HEK293T (cell line): ENCODE data around the gene POLQ.
"Not testable (repeated sequence)": the region's sequence is repeated elsewhere in the genome, so short reads cannot be mapped to it uniquely, and the experiment has no call there.

Experiments used
- CTCF ChIA-PET: fragments of 350-600 bp; formaldehyde crosslinking; extraction: SDS; loops from one replicate; lab custom pipeline; 2021; ENCODE audit warnings: antibody characterized with exemption, inconsistent platforms; lab: Yijun Ruan, JAX
- POLR2A ChIA-PET: fragments of 350-600 bp; formaldehyde crosslinking; extraction: SDS; loops from one replicate; lab custom pipeline; 2020; ENCODE audit warnings: antibody characterized with exemption, inconsistent platforms; lab: Yijun Ruan, JAX
- DNase-seq: peaks from one replicate; pipeline ENCODE4 v3.0.0; 2012; ENCODE audit warnings: mixed read lengths; ENCODE audit errors: extremely low spot score
- ARNT ChIP-seq: fragments of 450-650 bp; IDR thresholded peaks from 2 replicates; pipeline ENCODE4 v1.6.1; 2017; ENCODE audit warnings: mild to moderate bottlenecking
- BHLHE40 ChIP-seq: fragments of 450-650 bp; IDR thresholded peaks from 2 replicates; pipeline ENCODE4 v1.6.1; 2016; ENCODE audit warnings: mild to moderate bottlenecking, moderate library complexity, borderline replicate concordance
- CTBP1 ChIP-seq: fragments of 450-650 bp; IDR thresholded peaks from 2 replicates; pipeline ENCODE4 v1.6.1; 2016; ENCODE audit warnings: borderline replicate concordance
- ELF4 ChIP-seq: fragments of 450-650 bp; IDR thresholded peaks from 2 replicates; pipeline ENCODE4 v1.6.1; 2017; ENCODE audit warnings: antibody characterized with exemption
- FOXA1 ChIP-seq: fragments of 450-650 bp; IDR thresholded peaks from 2 replicates; pipeline ENCODE4 v1.6.1; 2016; ENCODE audit warnings: mild to moderate bottlenecking
- FOXK2 ChIP-seq: fragments of 450-650 bp; IDR thresholded peaks from 2 replicates; pipeline ENCODE4 v1.6.1; 2016; ENCODE audit warnings: mild to moderate bottlenecking
- FOXM1 ChIP-seq: fragments of 450-650 bp; IDR thresholded peaks from 2 replicates; pipeline ENCODE4 v1.6.1; 2017; ENCODE audit warnings: mild to moderate bottlenecking, borderline replicate concordance
- HDGF ChIP-seq: fragments of 450-650 bp; IDR thresholded peaks from 2 replicates; pipeline ENCODE4 v1.6.1; 2017; ENCODE audit warnings: antibody characterized with exemption, borderline replicate concordance
- L3MBTL2 ChIP-seq: fragments of 450-650 bp; conservative IDR thresholded peaks from 2 replicates; pipeline ENCODE4 v1.6.1; 2016; ENCODE audit warnings: mild to moderate bottlenecking
- LEF1 ChIP-seq: fragments of 450-650 bp; IDR thresholded peaks from 2 replicates; pipeline ENCODE4 v1.6.1; 2017; ENCODE audit warnings: mild to moderate bottlenecking, borderline replicate concordance
- NFRKB ChIP-seq: fragments of 450-650 bp; IDR thresholded peaks from 2 replicates; pipeline ENCODE4 v1.6.1; 2016; ENCODE audit warnings: mild to moderate bottlenecking, moderate library complexity
- PKNOX1 ChIP-seq: fragments of 450-650 bp; IDR thresholded peaks from 2 replicates; pipeline ENCODE4 v1.6.1; 2016
- SP1 ChIP-seq: fragments of 450-650 bp; IDR thresholded peaks from 2 replicates; pipeline ENCODE4 v1.6.1; 2017
- SUZ12 ChIP-seq: fragments of 450-650 bp; IDR thresholded peaks from 2 replicates; pipeline ENCODE4 v1.6.1; 2016; ENCODE audit warnings: mild to moderate bottlenecking
- TARDBP ChIP-seq: fragments of 450-650 bp; IDR thresholded peaks from 2 replicates; pipeline ENCODE4 v1.6.1; 2016
- ZNF384 ChIP-seq: fragments of 450-650 bp; IDR thresholded peaks from 2 replicates; pipeline ENCODE4 v1.6.1; 2016

Gene POLQ

GRCh38 chr3:121463745-121464144 is 82.0 kb downstream of the POLQ start:
- TF ChIP-seq SP1 (no peak), CTBP1 (no peak), HDGF (no peak), NFRKB (no peak), PKNOX1 (no peak), L3MBTL2 (no peak), SUZ12 (no peak), ZNF384 (no peak)
- DNase-seq, result no peak
- CTCF ChIA-PET, result no interaction called here
- POLR2A ChIA-PET, result no interaction called here

GRCh38 chr3:121462565-121462964 is 83.2 kb downstream of the POLQ start:
- ChIA-PET POLR2A (no interaction called here), CTCF (no interaction called here)
- no peak for DNase-seq
- no peak for TF ChIP-seq BHLHE40
- TF ChIP-seq TARDBP, result no peak
- no peak for TF ChIP-seq CTBP1
- TF ChIP-seq NFRKB, result no peak
- no peak for TF ChIP-seq ARNT
- no peak for TF ChIP-seq FOXK2

GRCh38 chr3:121451752-121452151 is 94.0 kb downstream of the POLQ start:
- CTCF ChIA-PET, DNase-seq, POLR2A ChIA-PET: not testable (repeated sequence)

GRCh38 chr3:121443456-121443855 is 102.3 kb downstream of the POLQ start:
- ChIA-PET POLR2A (no interaction called here), CTCF (no interaction called here)
- DNase-seq, result no peak
- TF ChIP-seq PKNOX1 (no peak), TARDBP (no peak), HDGF (no peak), LEF1 (no peak), BHLHE40 (no peak), SP1 (no peak), NFRKB (no peak), ZNF384 (no peak), ARNT (no peak), SUZ12 (no peak), FOXM1 (no peak), L3MBTL2 (no peak), FOXA1 (no peak), CTBP1 (no peak), FOXK2 (no peak), ELF4 (no peak)

GRCh38 chr3:121436641-121437040 is 109.1 kb downstream of the POLQ start:
- DNase-seq, result no peak
- ChIA-PET CTCF (no interaction called here), POLR2A (no interaction called here)
- TF ChIP-seq CTBP1 (no peak), FOXK2 (no peak), LEF1 (no peak), PKNOX1 (no peak), ZNF384 (no peak), FOXA1 (no peak), ARNT (no peak), NFRKB (no peak), SUZ12 (no peak), HDGF (no peak), BHLHE40 (no peak), L3MBTL2 (no peak), FOXM1 (no peak), ELF4 (no peak), TARDBP (no peak), SP1 (no peak)

GRCh38 chr3:121436074-121436473 is 109.7 kb downstream of the POLQ start:
- DNase-seq, result no peak
- POLR2A ChIA-PET, result no interaction called here
- CTCF ChIA-PET, result no interaction called here

More at GRCh38 chr3:121436074-121436473, 109.7 kb downstream of the POLQ start:
- TF ChIP-seq SUZ12 (no peak), NFRKB (no peak), CTBP1 (no peak), PKNOX1 (no peak), SP1 (no peak), TARDBP (no peak), BHLHE40 (no peak), ELF4 (no peak), LEF1 (no peak), FOXK2 (no peak), FOXM1 (no peak), ARNT (no peak), FOXA1 (no peak), L3MBTL2 (no peak), HDGF (no peak), ZNF384 (no peak)
